Endothelial cell of umbilical vein (primary cell): Measurements from ENCODE around the gene GNGT2.

Source experiments
- EZH2 ChIP-seq: IDR thresholded peaks from 2 replicates; pipeline ENCODE4 v1.6.1; 2012; ENCODE audit warnings: borderline replicate concordance, low read depth, mild to moderate bottlenecking, moderate library complexity, low read length, inconsistent platforms; ENCODE audit not compliant: severe bottlenecking
- FOS ChIP-seq: IDR thresholded peaks from 2 replicates; pipeline ENCODE4 v1.6.1; 2011; ENCODE audit warnings: mild to moderate bottlenecking, low read length, moderate library complexity, borderline replicate concordance; ENCODE audit not compliant: insufficient read depth
- JUN ChIP-seq: IDR thresholded peaks from 2 replicates; pipeline ENCODE4 v1.6.1; 2011; ENCODE audit warnings: borderline replicate concordance, low read depth; ENCODE audit not compliant: insufficient read length, insufficient read depth
- TF ChIP-seq, protein P1 (sequence below), 2 donors: IDR thresholded peaks; 1 replicate in 1 of 2; 2 replicates in 1 of 2; pipeline ENCODE4 v1.5.1; 2011; ENCODE audit warnings: low read length in 2 of 2, mild to moderate bottlenecking in 2 of 2, moderate library complexity in 2 of 2, control low read depth in 1 of 2, inconsistent platforms in 1 of 2, low read depth in 1 of 2; ENCODE audit not compliant: insufficient read depth in 1 of 2; ENCODE audit errors: extremely low read depth in 1 of 2

GRCh38 chr17:49219987-49220386 lies 9.6 kb upstream of the GNGT2 start:
- TF ChIP-seq FOS (no peak), JUN (no peak), EZH2 (no peak)
- TF ChIP-seq, protein P1, sequence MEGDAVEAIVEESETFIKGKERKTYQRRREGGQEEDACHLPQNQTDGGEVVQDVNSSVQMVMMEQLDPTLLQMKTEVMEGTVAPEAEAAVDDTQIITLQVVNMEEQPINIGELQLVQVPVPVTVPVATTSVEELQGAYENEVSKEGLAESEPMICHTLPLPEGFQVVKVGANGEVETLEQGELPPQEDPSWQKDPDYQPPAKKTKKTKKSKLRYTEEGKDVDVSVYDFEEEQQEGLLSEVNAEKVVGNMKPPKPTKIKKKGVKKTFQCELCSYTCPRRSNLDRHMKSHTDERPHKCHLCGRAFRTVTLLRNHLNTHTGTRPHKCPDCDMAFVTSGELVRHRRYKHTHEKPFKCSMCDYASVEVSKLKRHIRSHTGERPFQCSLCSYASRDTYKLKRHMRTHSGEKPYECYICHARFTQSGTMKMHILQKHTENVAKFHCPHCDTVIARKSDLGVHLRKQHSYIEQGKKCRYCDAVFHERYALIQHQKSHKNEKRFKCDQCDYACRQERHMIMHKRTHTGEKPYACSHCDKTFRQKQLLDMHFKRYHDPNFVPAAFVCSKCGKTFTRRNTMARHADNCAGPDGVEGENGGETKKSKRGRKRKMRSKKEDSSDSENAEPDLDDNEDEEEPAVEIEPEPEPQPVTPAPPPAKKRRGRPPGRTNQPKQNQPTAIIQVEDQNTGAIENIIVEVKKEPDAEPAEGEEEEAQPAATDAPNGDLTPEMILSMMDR (IDR thresholded peaks at IDR 0.05; ENCODE audit: extremely low read depth in 1 of 2, insufficient read depth in 1 of 2, low read depth in 1 of 2, low read length in 2 of 2): no peak
